ENCODE measurements around the gene RGS14.
"Not testable (repeated sequence)": the region's sequence is repeated elsewhere in the genome, so short reads cannot be mapped to it uniquely, and the experiment has no call there.

Gene RGS14

GRCh38 chr5:177419046-177419445 lies 61.3 kb downstream of the RGS14 start:
- no peak overlapping the region for H3K4me3 ChIP-seq (replicated peaks in 1 of 2; ENCODE audit: low read depth in 2 of 2, low read length in 2 of 2)
- TF ChIP-seq CTCF (IDR thresholded peaks at IDR 0.05; ENCODE audit: low read depth, low read length) = no peak
- peak; percentile 64 to 77 for DNase-seq (ENCODE audit: low read depth in 2 of 2)

- H3K4me3 ChIP-seq (replicated peaks in 1 of 2; ENCODE audit: low read depth in 2 of 2, low read length in 2 of 2); DNase-seq (ENCODE audit: low read depth in 2 of 2): not testable (repeated sequence)
Observed at GRCh38 chr5:177420472-177420871, 62.7 kb downstream of the RGS14 start.

GRCh38 chr5:177421062-177421798 lies 63.5 kb downstream of the RGS14 start:
- no peak for DNase-seq (ENCODE audit: low read depth in 2 of 2)
- TF ChIP-seq CTCF (IDR thresholded peaks at IDR 0.05; ENCODE audit: low read depth, low read length) = no peak
- no peak overlapping the region for H3K4me3 ChIP-seq (replicated peaks in 1 of 2; ENCODE audit: low read depth in 2 of 2, low read length in 2 of 2)

Data from cardiac fibroblast (primary cell).